Astrocyte of the cerebellum (primary cell): ENCODE results near the gene KCTD17.
A peak's percentile ranks its signal among the peaks of the same experiment; 100 is the strongest.

Experiments used
- DNase-seq: peaks from one replicate; pipeline ENCODE4 v3.0.0-alpha.2; 2011; ENCODE audit warnings: low read depth
- H3K4me3 ChIP-seq: 2 replicates; pipeline ENCODE4 v1.5.1; 2011; ENCODE audit warnings: mild to moderate bottlenecking, low read depth, low read length, moderate library complexity
- CTCF ChIP-seq: IDR thresholded peaks from 2 replicates; pipeline ENCODE4 v1.5.1; 2012; ENCODE audit warnings: low read length, low read depth, moderate library complexity, mild to moderate bottlenecking; ENCODE audit errors: missing control alignments
- in situ Hi-C: cut with HindIII; loops from 2 replicates; pipeline ENCODE4 v1.10.0; 2017; ENCODE audit warnings: low sequenced_read_pairs

KCTD17 gene

GRCh38 chr22:37014835-37015586, 36.5 kb upstream of the KCTD17 start:
- TF ChIP-seq CTCF = no peak
- in situ Hi-C loops = no loop called here
- DNase-seq = no peak
- no peak overlapping the region for H3K4me3 ChIP-seq

GRCh38 chr22:37015587-37015878, 36.0 kb upstream of the KCTD17 start:
- no peak for DNase-seq

GRCh38 chr22:37016134-37016910, 35.2 kb upstream of the KCTD17 start:
- no peak for TF ChIP-seq CTCF
- in situ Hi-C loops = no loop called here
- no peak for DNase-seq
- no peak overlapping the region for H3K4me3 ChIP-seq

More at GRCh38 chr22:37015587-37015878, 36.0 kb upstream of the KCTD17 start:
- in situ Hi-C loops = no loop called here
- no peak overlapping the region for H3K4me3 ChIP-seq
- no peak for TF ChIP-seq CTCF

GRCh38 chr22:37017356-37017755, 34.2 kb upstream of the KCTD17 start:
- no peak for TF ChIP-seq CTCF

GRCh38 chr22:37018086-37018814, 33.3 kb upstream of the KCTD17 start:
- in situ Hi-C loops = no loop called here
- no peak for TF ChIP-seq CTCF
- H3K4me3 ChIP-seq = peak overlapping the region; percentile 86
- no peak for DNase-seq

More at GRCh38 chr22:37017356-37017755, 34.2 kb upstream of the KCTD17 start:
- DNase-seq = no peak
- no peak overlapping the region for H3K4me3 ChIP-seq
- in situ Hi-C loops = no loop called here

GRCh38 chr22:37018815-37019308, 32.7 kb upstream of the KCTD17 start:
- in situ Hi-C loops = no loop called here
- no peak for DNase-seq
- TF ChIP-seq CTCF = no peak
- H3K4me3 ChIP-seq = peak overlapping the region; percentile 86
